Activated T-cell treated with anti-CD3 and anti-CD28 coated beads, Interleukin-2, amount 50 U/mL, for 4 hours (primary cell): ENCODE results near the gene MCRIP2. TPM values are rescaled to one million over a fixed set of nuclear protein-coding genes. Genes with fewer than 3 reads are reported as not detected.

Experiments
- ATAC-seq, 2 donors: fragments of 200-7000 bp; cut with Tn5 transposase; one replicate each; pipeline ENCODE4 v1.10.0; 2021
- DNase-seq: peaks from one replicate; pipeline ENCODE4 v3.0.0-alpha.2; 2020
- H3K27me3 Mint-ChIP-seq: one replicate; pipeline ENCODE4 v1.8.0; 2021; ENCODE audit warnings: low read depth, mixed read lengths
- H3K36me3 Mint-ChIP-seq: one replicate; pipeline ENCODE4 v1.8.0; 2022; ENCODE audit warnings: mixed read lengths; ENCODE audit not compliant: insufficient read depth
- H3K4me1 Mint-ChIP-seq: one replicate; pipeline ENCODE4 v1.8.0; 2021; ENCODE audit warnings: low read depth, mixed read lengths
- H3K4me3 Mint-ChIP-seq: one replicate; pipeline ENCODE4 v1.8.0; 2021; ENCODE audit warnings: mild to moderate bottlenecking, moderate library complexity, mixed read lengths
- H3K9me3 Mint-ChIP-seq: one replicate; pipeline ENCODE4 v1.8.0; 2021; ENCODE audit warnings: mixed read lengths
- total RNA-seq, 3 donors: library from RNA; stranded (reverse); gene quantifications; one replicate each; pipeline ENCODE4 v1.2.1, GENCODE V29; 2021

The MCRIP2 gene
- total RNA-seq, 3 donors from 2014 or later: 83.1 to 104 (median 88.2) TPM

- peaks cover 4% of the 10 kb centered on the region for H3K4me1 Mint-ChIP-seq
- ATAC-seq (no peak), DNase-seq (no peak)
- no peaks in the 10 kb centered on the region for H3K36me3 Mint-ChIP-seq
- no peak overlapping the region for H3K4me3 Mint-ChIP-seq
- peaks cover 3% of the 10 kb centered on the region for H3K27me3 Mint-ChIP-seq
- H3K9me3 Mint-ChIP-seq: no peaks in the 10 kb centered on the region
Measured at GRCh38 chr16:633336-634050, 8.1 kb upstream of the MCRIP2 start.

GRCh38 chr16:634051-634670, 7.5 kb upstream of the MCRIP2 start:
- no peak for ATAC-seq

GRCh38 chr16:634996-635395, 6.6 kb upstream of the MCRIP2 start:
- peak overlapping the region; percentile 74 for H3K4me3 Mint-ChIP-seq
- no peaks in the 10 kb centered on the region for H3K36me3 Mint-ChIP-seq
- no peaks in the 10 kb centered on the region for H3K9me3 Mint-ChIP-seq
- DNase-seq (no peak), ATAC-seq (no peak)
- H3K27me3 Mint-ChIP-seq: peaks cover 3% of the 10 kb centered on the region
- H3K4me1 Mint-ChIP-seq: peaks cover 4% of the 10 kb centered on the region

More at GRCh38 chr16:634051-634670, 7.5 kb upstream of the MCRIP2 start:
- H3K4me3 Mint-ChIP-seq: peak overlapping the region; percentile 74
- H3K36me3 Mint-ChIP-seq: no peaks in the 10 kb centered on the region
- no peak for DNase-seq
- H3K27me3 Mint-ChIP-seq: peaks cover 3% of the 10 kb centered on the region
- H3K9me3 Mint-ChIP-seq: no peaks in the 10 kb centered on the region
- peaks cover 4% of the 10 kb centered on the region for H3K4me1 Mint-ChIP-seq

- H3K4me3 Mint-ChIP-seq: peak overlapping the region; percentile 88
- H3K4me1 Mint-ChIP-seq: peaks cover 4% of the 10 kb centered on the region
Measured at GRCh38 chr16:635573-636205, 5.9 kb upstream of the MCRIP2 start.

GRCh38 chr16:636206-637080, 5.2 kb upstream of the MCRIP2 start, which contains the start of gene METTL26:
Gene METTL26 (minus strand): TSS chr16:636305. CDS start chr16:636290, 15 bp downstream.
- Mint-ChIP-seq H3K4me1 (peaks cover 4% of the 10 kb centered on the region), H3K9me3 (no peaks in the 10 kb centered on the region), H3K4me3 (peak within 1 kb of the TSS; percentile 88), H3K27me3 (peaks cover 3% of the 10 kb centered on the region), H3K36me3 (no peaks in the 10 kb centered on the region)
- ATAC-seq (peak; percentile 89), DNase-seq (peak; percentile 87)

More at GRCh38 chr16:635573-636205, 5.9 kb upstream of the MCRIP2 start:
- H3K27me3 Mint-ChIP-seq: peaks cover 3% of the 10 kb centered on the region
- H3K9me3 Mint-ChIP-seq: no peaks in the 10 kb centered on the region
- ATAC-seq (peak; percentile 2 to 3), DNase-seq (no peak)
- H3K36me3 Mint-ChIP-seq: no peaks in the 10 kb centered on the region

GRCh38 chr16:637081-638018, 4.3 kb upstream of the MCRIP2 start:
- H3K4me3 Mint-ChIP-seq: peak overlapping the region; percentile 88
- ATAC-seq (peak; percentile 56 to 62), DNase-seq (peak; percentile 84)
- peaks cover 4% of the 10 kb centered on the region for H3K4me1 Mint-ChIP-seq
- peaks cover 3% of the 10 kb centered on the region for H3K27me3 Mint-ChIP-seq
- no peaks in the 10 kb centered on the region for H3K9me3 Mint-ChIP-seq
- no peaks in the 10 kb centered on the region for H3K36me3 Mint-ChIP-seq

- H3K36me3 Mint-ChIP-seq: no peaks in the 10 kb centered on the region
- no peaks in the 10 kb centered on the region for H3K9me3 Mint-ChIP-seq
- DNase-seq: no peak
- peaks cover 8% of the 10 kb centered on the region for H3K4me1 Mint-ChIP-seq
- peaks cover 3% of the 10 kb centered on the region for H3K27me3 Mint-ChIP-seq
- no peak overlapping the region for H3K4me3 Mint-ChIP-seq
- no peak for ATAC-seq
Measured at GRCh38 chr16:638034-638543, 3.5 kb upstream of the MCRIP2 start.

- ATAC-seq: no peak
- H3K27me3 Mint-ChIP-seq: peaks cover 3% of the 10 kb centered on the region
- no peaks in the 10 kb centered on the region for H3K9me3 Mint-ChIP-seq
- peaks cover 11% of the 10 kb centered on the region for H3K4me1 Mint-ChIP-seq
- H3K36me3 Mint-ChIP-seq: no peaks in the 10 kb centered on the region
- DNase-seq: no peak
- no peak overlapping the region for H3K4me3 Mint-ChIP-seq
Measured at GRCh38 chr16:638836-639235, 2.8 kb upstream of the MCRIP2 start.

GRCh38 chr16:640614-641013, 1.0 kb upstream of the MCRIP2 start:
- no peaks in the 10 kb centered on the region for H3K36me3 Mint-ChIP-seq
- peaks cover 17% of the 10 kb centered on the region for H3K4me1 Mint-ChIP-seq
- peaks cover 3% of the 10 kb centered on the region for H3K27me3 Mint-ChIP-seq
- DNase-seq (no peak), ATAC-seq (no peak)
- peak overlapping the region; percentile 4 for H3K4me3 Mint-ChIP-seq
- no peaks in the 10 kb centered on the region for H3K9me3 Mint-ChIP-seq

GRCh38 chr16:642189-643049, 791 bp downstream of the MCRIP2 start:
- H3K9me3 Mint-ChIP-seq: no peaks in the 10 kb centered on the region

GRCh38 chr16:643050-643368, 1.4 kb downstream of the MCRIP2 start:
- Mint-ChIP-seq H3K4me1 (peaks cover 17% of the 10 kb centered on the region), H3K4me3 (peak overlapping the region; percentile 79), H3K36me3 (no peaks in the 10 kb centered on the region), H3K27me3 (no peaks in the 10 kb centered on the region), H3K9me3 (no peaks in the 10 kb centered on the region)
- ATAC-seq (no peak), DNase-seq (no peak)

More at GRCh38 chr16:642189-643049, 791 bp downstream of the MCRIP2 start:
- H3K36me3 Mint-ChIP-seq: no peaks in the 10 kb centered on the region
- DNase-seq (no peak), ATAC-seq (peak; percentile 50 to 58)
- H3K4me1 Mint-ChIP-seq: peaks cover 17% of the 10 kb centered on the region
- no peaks in the 10 kb centered on the region for H3K27me3 Mint-ChIP-seq
- H3K4me3 Mint-ChIP-seq: peak overlapping the region; percentile 79

- Mint-ChIP-seq H3K4me1 (peaks cover 19% of the 10 kb centered on the region), H3K9me3 (no peaks in the 10 kb centered on the region), H3K4me3 (peak overlapping the region; percentile 79), H3K36me3 (no peaks in the 10 kb centered on the region), H3K27me3 (no peaks in the 10 kb centered on the region)
- ATAC-seq (no peak), DNase-seq (no peak)
Measured at GRCh38 chr16:644556-644955, 2.9 kb downstream of the MCRIP2 start.
